ENCODE data around the gene SUCLG1. TPM values are rescaled to one million over a fixed set of nuclear protein-coding genes. Genes with fewer than 3 reads are reported as not detected.

The SUCLG1 gene
- total RNA-seq, 2 experiments from 2014 or later: 34.2 to 37.1 TPM

DNA sequence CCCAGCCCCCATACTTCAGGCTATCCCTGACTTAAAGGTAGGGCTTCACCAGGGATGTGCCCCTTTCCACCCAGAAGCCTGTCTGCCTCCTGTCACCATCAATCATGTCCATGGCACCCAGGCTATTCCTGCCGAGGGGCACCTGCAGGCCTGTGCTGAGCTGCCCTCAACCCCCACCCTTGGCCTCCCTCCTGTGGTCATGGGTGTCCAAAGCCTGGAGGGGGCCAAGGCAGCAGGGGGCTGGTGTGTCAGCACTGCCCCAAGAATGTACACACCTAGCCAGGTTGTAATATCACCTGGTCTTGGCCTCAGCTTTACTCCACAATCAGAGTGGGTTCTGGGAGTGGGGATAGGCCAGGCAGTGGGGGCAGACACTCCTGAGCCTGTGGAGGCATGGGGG is 69.3 kb downstream of the SUCLG1 start:
- ChIA-PET POLR2A (no interaction called here), CTCF (no interaction called here)
- no peaks in the 10 kb centered on the region for H3K36me3 ChIP-seq (ENCODE audit: insufficient read depth, low read length)
- Mint-ChIP-seq H3K4me3 (no peak overlapping the region), H3K27me3 (peaks cover 42% of the 10 kb centered on the region), H3K9me3 (peaks cover 2% of the 10 kb centered on the region), H3K36me3 (ENCODE audit: low read depth) (no peaks in the 10 kb centered on the region), H3K27ac (no peak overlapping the region), H3K4me1 (ENCODE audit: low read depth) (no peaks in the 10 kb centered on the region)
- no peak overlapping the region for H3K27ac ChIP-seq (ENCODE audit: low read depth in 1 of 2, low read length in 2 of 2)
- H3K27me3 ChIP-seq (ENCODE audit: control insufficient read depth in 1 of 2, insufficient read depth in 2 of 2, low read length in 2 of 2): peaks cover 2 to 12% of the 10 kb centered on the region in 2 experiments
- DNase-seq: no peak
- TF ChIP-seq, protein P1, sequence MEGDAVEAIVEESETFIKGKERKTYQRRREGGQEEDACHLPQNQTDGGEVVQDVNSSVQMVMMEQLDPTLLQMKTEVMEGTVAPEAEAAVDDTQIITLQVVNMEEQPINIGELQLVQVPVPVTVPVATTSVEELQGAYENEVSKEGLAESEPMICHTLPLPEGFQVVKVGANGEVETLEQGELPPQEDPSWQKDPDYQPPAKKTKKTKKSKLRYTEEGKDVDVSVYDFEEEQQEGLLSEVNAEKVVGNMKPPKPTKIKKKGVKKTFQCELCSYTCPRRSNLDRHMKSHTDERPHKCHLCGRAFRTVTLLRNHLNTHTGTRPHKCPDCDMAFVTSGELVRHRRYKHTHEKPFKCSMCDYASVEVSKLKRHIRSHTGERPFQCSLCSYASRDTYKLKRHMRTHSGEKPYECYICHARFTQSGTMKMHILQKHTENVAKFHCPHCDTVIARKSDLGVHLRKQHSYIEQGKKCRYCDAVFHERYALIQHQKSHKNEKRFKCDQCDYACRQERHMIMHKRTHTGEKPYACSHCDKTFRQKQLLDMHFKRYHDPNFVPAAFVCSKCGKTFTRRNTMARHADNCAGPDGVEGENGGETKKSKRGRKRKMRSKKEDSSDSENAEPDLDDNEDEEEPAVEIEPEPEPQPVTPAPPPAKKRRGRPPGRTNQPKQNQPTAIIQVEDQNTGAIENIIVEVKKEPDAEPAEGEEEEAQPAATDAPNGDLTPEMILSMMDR (IDR thresholded peaks at IDR 0.05): no peak
- ATAC-seq (ENCODE audit: poor library complexity): no peak
- H3K4me1 ChIP-seq (ENCODE audit: insufficient read depth, low read length): no peaks in the 10 kb centered on the region
- H3K9me3 ChIP-seq (ENCODE audit: control insufficient read depth in 1 of 2, insufficient read depth in 1 of 2, low read length in 2 of 2): no peaks in the 10 kb centered on the region
- intact Hi-C loops (cut with DNase I, micrococcal nuclease): no loop called here
- H3K4me3 ChIP-seq (ENCODE audit: low read length): no peak overlapping the region

DNA sequence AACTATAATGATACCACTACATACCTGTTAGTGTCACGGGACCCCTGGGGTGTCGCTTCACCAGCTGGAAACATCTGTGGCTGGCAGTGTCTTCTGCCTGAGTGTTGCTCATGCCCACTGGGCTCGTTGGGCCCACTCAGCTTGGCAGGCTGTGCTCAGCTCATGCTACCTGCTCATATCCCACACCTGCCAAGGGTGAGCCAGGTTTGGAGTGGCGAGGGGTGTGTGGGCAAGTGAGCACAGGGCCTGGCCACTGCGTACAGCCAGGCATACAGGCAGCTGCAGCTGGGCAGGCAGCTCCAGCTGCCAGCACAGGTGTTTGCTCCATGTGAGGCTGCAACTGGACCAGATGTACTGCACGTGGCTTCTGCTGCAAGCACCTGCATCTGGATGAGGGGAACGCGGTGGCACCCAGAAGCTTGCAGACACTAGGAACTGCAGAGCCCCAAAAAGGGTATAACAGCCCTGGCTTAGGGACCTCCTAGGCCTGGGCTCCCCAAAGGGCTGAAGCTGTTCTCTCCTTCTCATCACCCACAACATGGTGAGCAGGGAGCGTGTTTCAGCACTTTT is 70.1 kb downstream of the SUCLG1 start:
- peaks cover 47% of the 10 kb centered on the region for H3K27me3 Mint-ChIP-seq
- TF ChIP-seq, protein P1 (IDR thresholded peaks at IDR 0.05): no peak
- intact Hi-C loops (cut with DNase I, micrococcal nuclease): no loop called here

DNA sequence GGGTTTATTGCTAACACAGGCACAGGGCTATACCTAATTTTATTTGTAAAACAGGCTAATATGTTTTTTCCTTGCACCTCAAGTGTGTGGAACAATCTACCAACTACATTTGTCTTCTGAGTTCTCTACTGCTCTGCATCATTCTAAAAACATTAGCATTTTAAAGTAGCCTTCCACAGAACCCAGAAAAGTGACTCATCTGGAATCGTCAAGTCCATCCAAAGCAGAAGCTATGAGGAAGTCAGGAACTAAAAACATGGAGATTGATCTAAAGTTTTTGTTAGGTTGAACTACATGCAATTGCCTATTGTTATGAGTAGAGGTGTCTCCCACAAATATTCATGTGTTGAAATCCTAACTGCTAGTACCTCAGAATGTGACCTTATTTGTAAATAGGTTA is 70.9 kb downstream of the SUCLG1 start:
- TF ChIP-seq, protein P1 (IDR thresholded peaks at IDR 0.05): no peak
- no peaks in the 10 kb centered on the region for H3K9me3 ChIP-seq (ENCODE audit: control insufficient read depth in 1 of 2, insufficient read depth in 1 of 2, low read length in 2 of 2)
- no peak for DNase-seq
- ChIA-PET CTCF (no interaction called here), POLR2A (no interaction called here)
- no peak overlapping the region for H3K27ac ChIP-seq (ENCODE audit: low read depth in 1 of 2, low read length in 2 of 2)
- Mint-ChIP-seq H3K9me3 (peaks cover 2% of the 10 kb centered on the region), H3K4me3 (no peak overlapping the region), H3K27me3 (peaks cover 53% of the 10 kb centered on the region), H3K36me3 (ENCODE audit: low read depth) (no peaks in the 10 kb centered on the region), H3K4me1 (ENCODE audit: low read depth) (no peaks in the 10 kb centered on the region), H3K27ac (no peak overlapping the region)
- no peaks in the 10 kb centered on the region for H3K36me3 ChIP-seq (ENCODE audit: insufficient read depth, low read length)
- H3K4me3 ChIP-seq (ENCODE audit: low read length): no peak overlapping the region
- H3K4me1 ChIP-seq (ENCODE audit: insufficient read depth, low read length): no peaks in the 10 kb centered on the region
- no peak for ATAC-seq (ENCODE audit: poor library complexity)
- intact Hi-C loops (cut with DNase I, micrococcal nuclease): no loop called here
- H3K27me3 ChIP-seq (ENCODE audit: control insufficient read depth in 1 of 2, insufficient read depth in 2 of 2, low read length in 2 of 2): peaks cover 0 to 12% of the 10 kb centered on the region in 2 experiments

More for the DNA sequence above, 70.1 kb downstream of the SUCLG1 start:
- Histone ChIP-seq H3K4me1 (ENCODE audit: insufficient read depth, low read length) (no peaks in the 10 kb centered on the region), H3K27me3 (ENCODE audit: control insufficient read depth in 1 of 2, insufficient read depth in 2 of 2, low read length in 2 of 2) (peaks cover 2 to 12% of the 10 kb centered on the region in 2 experiments), H3K36me3 (ENCODE audit: insufficient read depth, low read length) (no peaks in the 10 kb centered on the region), H3K9me3 (ENCODE audit: control insufficient read depth in 1 of 2, insufficient read depth in 1 of 2, low read length in 2 of 2) (no peaks in the 10 kb centered on the region), H3K27ac (ENCODE audit: low read depth in 1 of 2, low read length in 2 of 2) (no peak overlapping the region), H3K4me3 (ENCODE audit: low read length) (no peak overlapping the region)
- Mint-ChIP-seq H3K36me3 (ENCODE audit: low read depth) (no peaks in the 10 kb centered on the region), H3K9me3 (peaks cover 2% of the 10 kb centered on the region), H3K4me3 (no peak overlapping the region), H3K4me1 (ENCODE audit: low read depth) (no peaks in the 10 kb centered on the region), H3K27ac (no peak overlapping the region)
- ChIA-PET POLR2A (no interaction called here), CTCF (no interaction called here)
- ATAC-seq (ENCODE audit: poor library complexity) (no peak), DNase-seq (no peak)
